Activated naive CD8-positive, alpha-beta T cell (primary cell): Measurements from ENCODE around the gene B4GALT5.
"Not testable (repeated sequence)": the region's sequence is repeated elsewhere in the genome, so short reads cannot be mapped to it uniquely, and the experiment has no call there.

ENCODE experiments used
- H3K27ac Mint-ChIP-seq: one replicate; pipeline ENCODE4 v1.8.0; 2021; ENCODE audit warnings: mixed read lengths
- H3K27me3 Mint-ChIP-seq: one replicate; pipeline ENCODE4 v1.8.0; 2021; ENCODE audit warnings: mixed read lengths
- H3K36me3 Mint-ChIP-seq: one replicate; pipeline ENCODE4 v1.8.0; 2021; ENCODE audit warnings: mixed read lengths
- H3K4me1 Mint-ChIP-seq: one replicate; pipeline ENCODE4 v1.8.0; 2021; ENCODE audit warnings: low read depth, mixed read lengths
- H3K4me3 Mint-ChIP-seq: one replicate; pipeline ENCODE4 v1.8.0; 2021; ENCODE audit warnings: mild to moderate bottlenecking, mixed read lengths
- H3K9me3 Mint-ChIP-seq: one replicate; pipeline ENCODE4 v1.8.0; 2021; ENCODE audit warnings: low read depth, mixed read lengths

Gene B4GALT5

GRCh38 chr20:49614338-49615050 lies 99.2 kb downstream of the B4GALT5 start:
- no peak overlapping the region for H3K4me3 Mint-ChIP-seq

GRCh38 chr20:49612127-49612738 lies 101.4 kb downstream of the B4GALT5 start:
- no peak overlapping the region for H3K4me3 Mint-ChIP-seq

More at GRCh38 chr20:49614338-49615050, 99.2 kb downstream of the B4GALT5 start:
- no peaks in the 10 kb centered on the region for H3K27me3 Mint-ChIP-seq
- H3K9me3 Mint-ChIP-seq, result no peaks in the 10 kb centered on the region
- no peak overlapping the region for H3K27ac Mint-ChIP-seq
- no peaks in the 10 kb centered on the region for H3K36me3 Mint-ChIP-seq
- H3K4me1 Mint-ChIP-seq, result peaks cover 6% of the 10 kb centered on the region

GRCh38 chr20:49611539-49612126 lies 102.0 kb downstream of the B4GALT5 start:
- not testable (repeated sequence) for H3K27ac Mint-ChIP-seq, H3K36me3 Mint-ChIP-seq, H3K4me3 Mint-ChIP-seq

More at GRCh38 chr20:49612127-49612738, 101.4 kb downstream of the B4GALT5 start:
- H3K4me1 Mint-ChIP-seq, result peaks cover 19% of the 10 kb centered on the region
- H3K27ac Mint-ChIP-seq, result no peak overlapping the region
- no peaks in the 10 kb centered on the region for H3K36me3 Mint-ChIP-seq
- no peaks in the 10 kb centered on the region for H3K9me3 Mint-ChIP-seq
- H3K27me3 Mint-ChIP-seq, result peaks cover 7% of the 10 kb centered on the region

GRCh38 chr20:49610691-49611538 lies 102.8 kb downstream of the B4GALT5 start:
- peak overlapping the region; percentile 64 for H3K4me3 Mint-ChIP-seq
- no peaks in the 10 kb centered on the region for H3K36me3 Mint-ChIP-seq
- H3K27ac Mint-ChIP-seq, result no peak overlapping the region
- H3K9me3 Mint-ChIP-seq, result no peaks in the 10 kb centered on the region
- H3K27me3 Mint-ChIP-seq, result peaks cover 7% of the 10 kb centered on the region
- peaks cover 19% of the 10 kb centered on the region for H3K4me1 Mint-ChIP-seq

More at GRCh38 chr20:49611539-49612126, 102.0 kb downstream of the B4GALT5 start:
- not testable (repeated sequence) for H3K9me3 Mint-ChIP-seq, H3K27me3 Mint-ChIP-seq
- peaks cover 19% of the 10 kb centered on the region for H3K4me1 Mint-ChIP-seq

- Mint-ChIP-seq H3K4me1 (peaks cover 19% of the 10 kb centered on the region), H3K27ac (peak overlapping the region; percentile 78), H3K27me3 (peaks cover 7% of the 10 kb centered on the region), H3K9me3 (no peaks in the 10 kb centered on the region), H3K36me3 (no peaks in the 10 kb centered on the region), H3K4me3 (peak overlapping the region; percentile 57)
These were observed 104.7 kb downstream of the B4GALT5 start for GRCh38 chr20:49608752-49609670.

GRCh38 chr20:49607568-49607967 lies 106.1 kb downstream of the B4GALT5 start:
- H3K4me1 Mint-ChIP-seq, result peaks cover 19% of the 10 kb centered on the region

GRCh38 chr20:49603209-49603627 lies 110.5 kb downstream of the B4GALT5 start:
- no peak overlapping the region for H3K4me3 Mint-ChIP-seq
- peaks cover 1% of the 10 kb centered on the region for H3K27me3 Mint-ChIP-seq
- no peak overlapping the region for H3K27ac Mint-ChIP-seq
- no peaks in the 10 kb centered on the region for H3K9me3 Mint-ChIP-seq
- peaks cover 6% of the 10 kb centered on the region for H3K4me1 Mint-ChIP-seq
- H3K36me3 Mint-ChIP-seq, result no peaks in the 10 kb centered on the region

More at GRCh38 chr20:49607568-49607967, 106.1 kb downstream of the B4GALT5 start:
- Mint-ChIP-seq H3K36me3 (no peaks in the 10 kb centered on the region), H3K9me3 (no peaks in the 10 kb centered on the region), H3K27ac (no peak overlapping the region), H3K27me3 (peaks cover 7% of the 10 kb centered on the region), H3K4me3 (no peak overlapping the region)

GRCh38 chr20:49602345-49603208 lies 111.1 kb downstream of the B4GALT5 start:
- no peaks in the 10 kb centered on the region for H3K27me3 Mint-ChIP-seq
- no peak overlapping the region for H3K4me3 Mint-ChIP-seq
- peaks cover 9% of the 10 kb centered on the region for H3K4me1 Mint-ChIP-seq
- H3K27ac Mint-ChIP-seq, result no peak overlapping the region
- H3K36me3 Mint-ChIP-seq, result peaks cover 2% of the 10 kb centered on the region
- H3K9me3 Mint-ChIP-seq, result no peaks in the 10 kb centered on the region

- H3K4me3 Mint-ChIP-seq, result no peak overlapping the region
- peak overlapping the region; percentile 34 for H3K27ac Mint-ChIP-seq
- peaks cover 4% of the 10 kb centered on the region for H3K36me3 Mint-ChIP-seq
These were observed 112.3 kb downstream of the B4GALT5 start for GRCh38 chr20:49601153-49601924.

GRCh38 chr20:49599746-49600113 lies 113.9 kb downstream of the B4GALT5 start:
- H3K27me3 Mint-ChIP-seq, result no peaks in the 10 kb centered on the region
- peaks cover 29% of the 10 kb centered on the region for H3K4me1 Mint-ChIP-seq
- no peaks in the 10 kb centered on the region for H3K9me3 Mint-ChIP-seq
- H3K4me3 Mint-ChIP-seq, result no peak overlapping the region
- H3K36me3 Mint-ChIP-seq, result peaks cover 4% of the 10 kb centered on the region
- no peak overlapping the region for H3K27ac Mint-ChIP-seq

More at GRCh38 chr20:49601153-49601924, 112.3 kb downstream of the B4GALT5 start:
- Mint-ChIP-seq H3K4me1 (peaks cover 15% of the 10 kb centered on the region), H3K27me3 (no peaks in the 10 kb centered on the region), H3K9me3 (no peaks in the 10 kb centered on the region)

GRCh38 chr20:49597825-49598395 lies 115.8 kb downstream of the B4GALT5 start:
- Mint-ChIP-seq H3K4me1 (peaks cover 47% of the 10 kb centered on the region), H3K9me3 (no peaks in the 10 kb centered on the region), H3K36me3 (peaks cover 4% of the 10 kb centered on the region), H3K4me3 (no peak overlapping the region), H3K27ac (peak overlapping the region; percentile 94), H3K27me3 (no peaks in the 10 kb centered on the region)

- peaks cover 8% of the 10 kb centered on the region for H3K36me3 Mint-ChIP-seq
- H3K9me3 Mint-ChIP-seq, result no peaks in the 10 kb centered on the region
- peak overlapping the region; percentile 100 for H3K27ac Mint-ChIP-seq
- H3K4me1 Mint-ChIP-seq, result peaks cover 65% of the 10 kb centered on the region
- peak overlapping the region; percentile 68 for H3K4me3 Mint-ChIP-seq
- no peaks in the 10 kb centered on the region for H3K27me3 Mint-ChIP-seq
These were observed 117.7 kb downstream of the B4GALT5 start for GRCh38 chr20:49595811-49596561.
